ENCODE results near the gene GPC5.

The GPC5 gene

GRCh38 chr13:92221916-92222315, 823.5 kb downstream of the GPC5 start:
- TF ChIP-seq CTCF (IDR thresholded peaks at IDR 0.05; ENCODE audit: extremely low read depth, missing control alignments) = no peak
- no peak for DNase-seq (ENCODE audit: low spot score)

GRCh38 chr13:92224052-92224821, 825.8 kb downstream of the GPC5 start:
- DNase-seq (ENCODE audit: low spot score) = no peak
- no peak for TF ChIP-seq CTCF (IDR thresholded peaks at IDR 0.05; ENCODE audit: extremely low read depth, missing control alignments)

GRCh38 chr13:92224825-92225224, 826.4 kb downstream of the GPC5 start:
- no peak for DNase-seq (ENCODE audit: low spot score)
- TF ChIP-seq CTCF (IDR thresholded peaks at IDR 0.05; ENCODE audit: extremely low read depth, missing control alignments) = no peak

GRCh38 chr13:92225861-92226260, 827.4 kb downstream of the GPC5 start:
- DNase-seq (ENCODE audit: low spot score) = no peak
- TF ChIP-seq CTCF (IDR thresholded peaks at IDR 0.05; ENCODE audit: extremely low read depth, missing control alignments) = no peak

- no peak for DNase-seq (ENCODE audit: low spot score)
- TF ChIP-seq CTCF (IDR thresholded peaks at IDR 0.05; ENCODE audit: extremely low read depth, missing control alignments) = no peak
Measured at GRCh38 chr13:92232871-92233270, 834.5 kb downstream of the GPC5 start.

- DNase-seq (ENCODE audit: low spot score) = no peak
- no peak for TF ChIP-seq CTCF (IDR thresholded peaks at IDR 0.05; ENCODE audit: extremely low read depth, missing control alignments)
Measured at GRCh38 chr13:92251671-92252210, 853.3 kb downstream of the GPC5 start.

GRCh38 chr13:92255526-92255925, 857.1 kb downstream of the GPC5 start:
- TF ChIP-seq CTCF (IDR thresholded peaks at IDR 0.05; ENCODE audit: extremely low read depth, missing control alignments) = no peak
- no peak for DNase-seq (ENCODE audit: low spot score)

Measured in GM20000 (cell line).